ENCODE results near the gene SPG7. TPM values are rescaled to one million over a fixed set of nuclear protein-coding genes. Genes with fewer than 3 reads are reported as not detected.

The SPG7 gene
- total RNA-seq, 1 donor from 2014 or later, result 108 TPM

- peak; percentile 12 for ATAC-seq
- intact Hi-C loops (cut with micrococcal nuclease), result no loop called here
- no peak for DNase-seq
These were observed 94.2 kb downstream of the SPG7 start for GRCh38 chr16:89602273-89602951.

- intact Hi-C loops (cut with micrococcal nuclease), result no loop called here
- DNase-seq (no peak), ATAC-seq (no peak)
These were observed 94.9 kb downstream of the SPG7 start for GRCh38 chr16:89602952-89603590.

GRCh38 chr16:89604764-89605163, 96.6 kb downstream of the SPG7 start:
- intact Hi-C loops (cut with micrococcal nuclease), result no loop called here
- no peak for ATAC-seq
- DNase-seq, result no peak

GRCh38 chr16:89605186-89605970, 97.2 kb downstream of the SPG7 start:
- ATAC-seq (no peak), DNase-seq (no peak)
- intact Hi-C loops (cut with micrococcal nuclease), result no loop called here

GRCh38 chr16:89606006-89606405, 97.8 kb downstream of the SPG7 start:
- ATAC-seq (no peak), DNase-seq (no peak)
- intact Hi-C loops (cut with micrococcal nuclease), result no loop called here

Other genes with a start within 250 kb of the SPG7 start
- gene ANKRD11, start 17.8 kb upstream of the SPG7 start, total RNA-seq, result 75.2 TPM
- gene RPL13, start 52.3 kb downstream of the SPG7 start, total RNA-seq, result 1,029 TPM
- gene CPNE7, start 67.4 kb downstream of the SPG7 start, total RNA-seq, result not detected
- not detected for gene DPEP1, start 105.2 kb downstream of the SPG7 start, total RNA-seq
- gene CHMP1A, start 149.3 kb downstream of the SPG7 start, total RNA-seq, result 36.5 TPM
- 2.6 TPM for gene SPATA33, start 149.4 kb downstream of the SPG7 start, total RNA-seq
- gene CDK10, start 178.3 kb downstream of the SPG7 start, total RNA-seq, result 23.6 TPM
- gene SPATA2L, start 193.3 kb downstream of the SPG7 start, total RNA-seq, result 2.3 TPM
- gene VPS9D1, start 212.5 kb downstream of the SPG7 start, total RNA-seq, result 13.7 TPM
- gene ZNF276, start 213.1 kb downstream of the SPG7 start, total RNA-seq, result 12.2 TPM

Data from left ventricle myocardium superior (tissue), 1 donor.